ENCODE data around the gene MYO1G. TPM values are rescaled to one million over a fixed set of nuclear protein-coding genes. Genes with fewer than 3 reads are reported as not detected.
A peak's percentile ranks its signal among the peaks of the same experiment; 100 is the strongest.

Gene MYO1G
- total RNA-seq, 1 donor from 2014 or later, result not detected

DNA sequence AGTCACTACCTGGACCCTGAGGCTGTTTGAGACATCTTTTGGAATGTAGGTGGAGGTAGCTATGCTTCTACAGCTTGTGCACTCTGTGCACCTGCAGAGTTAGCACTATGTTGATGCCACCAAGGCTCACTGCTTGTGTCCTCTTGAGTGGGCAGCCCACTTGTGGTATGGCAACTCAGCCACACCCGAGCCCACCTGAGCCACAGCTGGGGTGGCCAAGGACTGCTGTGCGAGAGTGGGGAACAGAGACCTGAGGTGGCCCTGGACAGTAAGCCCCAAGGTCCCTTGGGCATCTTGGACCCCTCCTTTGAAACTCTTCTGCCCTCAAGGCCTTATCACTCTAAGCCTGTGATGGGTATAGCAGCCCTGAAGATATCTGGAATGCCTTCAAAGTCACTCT lies 25.7 kb downstream of the MYO1G start:
- no peaks in the 10 kb centered on the region for H3K79me2 ChIP-seq (ENCODE audit: low read depth)
- H3K9me3 Mint-ChIP-seq, result peaks cover 10% of the 10 kb centered on the region
- no peak for TF ChIP-seq EZH2phosphoT487 (IDR thresholded peaks at IDR 0.05)
- TF ChIP-seq, protein P1, sequence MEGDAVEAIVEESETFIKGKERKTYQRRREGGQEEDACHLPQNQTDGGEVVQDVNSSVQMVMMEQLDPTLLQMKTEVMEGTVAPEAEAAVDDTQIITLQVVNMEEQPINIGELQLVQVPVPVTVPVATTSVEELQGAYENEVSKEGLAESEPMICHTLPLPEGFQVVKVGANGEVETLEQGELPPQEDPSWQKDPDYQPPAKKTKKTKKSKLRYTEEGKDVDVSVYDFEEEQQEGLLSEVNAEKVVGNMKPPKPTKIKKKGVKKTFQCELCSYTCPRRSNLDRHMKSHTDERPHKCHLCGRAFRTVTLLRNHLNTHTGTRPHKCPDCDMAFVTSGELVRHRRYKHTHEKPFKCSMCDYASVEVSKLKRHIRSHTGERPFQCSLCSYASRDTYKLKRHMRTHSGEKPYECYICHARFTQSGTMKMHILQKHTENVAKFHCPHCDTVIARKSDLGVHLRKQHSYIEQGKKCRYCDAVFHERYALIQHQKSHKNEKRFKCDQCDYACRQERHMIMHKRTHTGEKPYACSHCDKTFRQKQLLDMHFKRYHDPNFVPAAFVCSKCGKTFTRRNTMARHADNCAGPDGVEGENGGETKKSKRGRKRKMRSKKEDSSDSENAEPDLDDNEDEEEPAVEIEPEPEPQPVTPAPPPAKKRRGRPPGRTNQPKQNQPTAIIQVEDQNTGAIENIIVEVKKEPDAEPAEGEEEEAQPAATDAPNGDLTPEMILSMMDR (IDR thresholded peaks at IDR 0.05), result no peak
- no peak for TF ChIP-seq EZH2 (IDR thresholded peaks at IDR 0.05)
- H4K20me1 ChIP-seq (ENCODE audit: low read depth), result no peaks in the 10 kb centered on the region
- H3K9ac ChIP-seq, result no peak overlapping the region
- H3K4me3 ChIP-seq, result no peak overlapping the region
- H3K36me3 Mint-ChIP-seq, result no peaks in the 10 kb centered on the region
- H3K4me3 Mint-ChIP-seq, result no peak overlapping the region
- H3K27me3 ChIP-seq, result peaks cover 19% of the 10 kb centered on the region
- no peaks in the 10 kb centered on the region for H3F3A ChIP-seq (ENCODE audit: low read depth)
- peaks cover 12% of the 10 kb centered on the region for H3K27me3 Mint-ChIP-seq (ENCODE audit: insufficient read depth, low read depth)
- no peaks in the 10 kb centered on the region for H3K9me3 ChIP-seq (ENCODE audit: low read depth)
- no peaks in the 10 kb centered on the region for H3K36me3 ChIP-seq
- H2AFZ ChIP-seq (replicated peaks), result no peak overlapping the region
- no peak overlapping the region for H3K27ac ChIP-seq
- no peak overlapping the region for H3K4me2 ChIP-seq
- H3K27ac Mint-ChIP-seq, result peak overlapping the region; percentile 57
- no peak for DNase-seq (ENCODE audit: low spot score)
- H3K4me1 ChIP-seq, result no peaks in the 10 kb centered on the region
- H3K4me1 Mint-ChIP-seq, result peaks cover 17% of the 10 kb centered on the region

DNA sequence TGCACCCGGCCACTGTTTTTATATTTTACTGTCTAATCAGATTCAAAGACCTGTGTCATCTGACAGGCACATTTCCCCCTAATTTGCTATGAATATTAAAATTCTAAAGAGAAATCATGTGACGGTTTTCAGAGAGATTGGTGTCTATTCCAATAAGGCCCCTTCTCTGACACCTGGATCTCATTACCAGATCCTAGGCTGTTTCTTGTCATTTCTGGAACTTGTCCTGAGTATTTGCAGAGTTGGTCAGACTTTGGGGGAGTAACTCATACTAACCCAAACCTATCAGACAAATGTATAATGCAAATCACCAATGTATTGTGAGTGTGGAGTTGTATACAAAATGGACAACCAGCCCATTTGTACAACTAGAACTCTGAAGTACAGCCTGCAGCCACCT lies 29.5 kb downstream of the MYO1G start:
- H3K79me2 ChIP-seq (ENCODE audit: low read depth), result no peaks in the 10 kb centered on the region
- H3K27me3 Mint-ChIP-seq (ENCODE audit: insufficient read depth, low read depth), result peaks cover 10% of the 10 kb centered on the region
- DNase-seq (ENCODE audit: low spot score), result no peak
- H3K36me3 ChIP-seq, result no peaks in the 10 kb centered on the region
- no peak overlapping the region for H3K27ac ChIP-seq
- no peaks in the 10 kb centered on the region for H3K36me3 Mint-ChIP-seq
- no peaks in the 10 kb centered on the region for H3F3A ChIP-seq (ENCODE audit: low read depth)
- no peaks in the 10 kb centered on the region for H3K9me3 ChIP-seq (ENCODE audit: low read depth)
- no peaks in the 10 kb centered on the region for H4K20me1 ChIP-seq (ENCODE audit: low read depth)
- H2AFZ ChIP-seq (replicated peaks), result no peak overlapping the region
- no peak overlapping the region for H3K9ac ChIP-seq
- peaks cover 24% of the 10 kb centered on the region for H3K27me3 ChIP-seq
- peaks cover 8% of the 10 kb centered on the region for H3K9me3 Mint-ChIP-seq
- no peaks in the 10 kb centered on the region for H3K4me1 ChIP-seq
- TF ChIP-seq EZH2phosphoT487 (IDR thresholded peaks at IDR 0.05) (no peak), EZH2 (IDR thresholded peaks at IDR 0.05) (no peak)
- TF ChIP-seq, protein P1 (IDR thresholded peaks at IDR 0.05), result no peak
- H3K4me3 ChIP-seq, result no peak overlapping the region
- H3K4me2 ChIP-seq, result no peak overlapping the region
- peaks cover 3% of the 10 kb centered on the region for H3K4me1 Mint-ChIP-seq
- no peak overlapping the region for H3K27ac Mint-ChIP-seq
- H3K4me3 Mint-ChIP-seq, result no peak overlapping the region

DNA sequence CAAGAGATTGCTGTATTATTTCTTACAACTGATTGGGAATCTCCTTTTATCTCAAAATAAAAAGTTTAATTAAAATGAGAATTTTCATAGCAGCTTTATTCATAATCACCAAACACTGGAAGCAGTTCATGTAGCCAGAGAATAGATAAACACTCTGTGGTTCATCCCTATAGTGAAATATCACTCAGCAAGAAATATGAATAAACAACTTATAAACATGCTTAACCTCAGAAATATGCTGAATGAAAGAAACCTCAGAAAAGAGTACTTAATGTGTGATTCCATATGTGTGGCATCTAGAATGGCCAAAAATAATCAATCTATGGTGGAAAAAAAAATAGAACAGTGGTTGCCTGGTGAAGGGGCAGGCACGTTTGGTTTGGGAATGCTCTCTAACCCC lies 33.3 kb downstream of the MYO1G start:
- Histone ChIP-seq H3K79me2 (ENCODE audit: low read depth) (no peaks in the 10 kb centered on the region), H4K20me1 (ENCODE audit: low read depth) (no peaks in the 10 kb centered on the region), H3K9ac (no peak overlapping the region), H2AFZ (replicated peaks) (no peak overlapping the region), H3K4me3 (no peak overlapping the region), H3F3A (ENCODE audit: low read depth) (no peaks in the 10 kb centered on the region), H3K4me1 (no peaks in the 10 kb centered on the region), H3K27ac (no peak overlapping the region), H3K36me3 (no peaks in the 10 kb centered on the region), H3K27me3 (peaks cover 17% of the 10 kb centered on the region), H3K4me2 (no peak overlapping the region), H3K9me3 (ENCODE audit: low read depth) (no peaks in the 10 kb centered on the region)
- Mint-ChIP-seq H3K4me1 (no peaks in the 10 kb centered on the region), H3K27ac (no peak overlapping the region), H3K36me3 (no peaks in the 10 kb centered on the region), H3K4me3 (no peak overlapping the region), H3K9me3 (peaks cover 2% of the 10 kb centered on the region), H3K27me3 (ENCODE audit: insufficient read depth, low read depth) (no peaks in the 10 kb centered on the region)
- no peak for DNase-seq (ENCODE audit: low spot score)
- TF ChIP-seq EZH2phosphoT487 (IDR thresholded peaks at IDR 0.05), result no peak
- no peak for TF ChIP-seq EZH2 (IDR thresholded peaks at IDR 0.05)
- TF ChIP-seq, protein P1 (IDR thresholded peaks at IDR 0.05), result no peak

Measured in neural progenitor cell (in vitro differentiated cells).